Vagina (tissue), 2 donors: ENCODE results near the gene RTN4IP1. TPM values are rescaled to one million over a fixed set of nuclear protein-coding genes. Genes with fewer than 3 reads are reported as not detected.

ENCODE experiments used
- DNase-seq, 2 donors: peaks; one replicate each; pipeline ENCODE4 v3.0.0-alpha.2; 2017; ENCODE audit errors: extremely low spot score in 2 of 2
- H3K27ac ChIP-seq: fragments of 200-600 bp; sonication (generic); one replicate; pipeline ENCODE4 v1.5.1; 2019
- H3K27me3 ChIP-seq: fragments of 200-600 bp; sonication (generic); one replicate; pipeline ENCODE4 v1.5.1; 2019
- H3K36me3 ChIP-seq, 2 donors: fragments of 200-600 bp; sonication (generic); one replicate each; pipeline ENCODE4 v1.5.1; 2017 to 2019
- H3K4me1 ChIP-seq: fragments of 200-600 bp; sonication (generic); one replicate; pipeline ENCODE4 v1.5.1; 2019
- H3K4me3 ChIP-seq, 2 donors: fragments of 200-600 bp; sonication (generic); 1 replicate in 1 of 2; 2 replicates in 1 of 2; pipeline ENCODE4 v1.5.1; 2016 to 2019
- H3K9me3 ChIP-seq: fragments of 200-600 bp; sonication (generic); one replicate; pipeline ENCODE4 v1.5.1; 2019
- CTCF ChIP-seq, 3 experiments: fragments of 450-650 bp in 2 of 3; fragments of 200-600 bp in 1 of 3; sonication (generic) in 1 of 3; IDR thresholded peaks; one replicate each; pipeline ENCODE4 v1.5.1; 2017 to 2019; ENCODE audit warnings: antibody characterized with exemption in 3 of 3, mild to moderate bottlenecking in 2 of 3, moderate library complexity in 2 of 3
- POLR2A ChIP-seq, 2 donors: fragments of 450-650 bp; IDR thresholded peaks; one replicate each; pipeline ENCODE4 v1.6.1; 2017; ENCODE audit warnings: antibody characterized with exemption in 2 of 2, mild to moderate bottlenecking in 2 of 2, moderate library complexity in 2 of 2
- POLR2AphosphoS5 ChIP-seq, 2 donors: sonication (generic); formaldehyde crosslinking; IDR thresholded peaks; one replicate each; pipeline ENCODE4 v1.9.0; 2017; ENCODE audit warnings: antibody characterized with exemption in 2 of 2, mild to moderate bottlenecking in 2 of 2, low read depth in 1 of 2; ENCODE audit not compliant: insufficient read depth in 1 of 2
- intact Hi-C: fragments of 100-400 bp; cut with DNase I; formaldehyde crosslinking; loops from one replicate; pipeline ENCODE4 v1.15.1; 2023
- total RNA-seq: library from RNA; depleted of rRNA; stranded (reverse); fragments of >200 nt; gene quantifications from one replicate; pipeline ENCODE4 v1.2.3, GENCODE V29; 2016

The RTN4IP1 gene
- total RNA-seq: 2.9 TPM

GRCh38 chr6:106629103-106629858, at the start of gene RTN4IP1, which contains the start of gene QRSL1:
Gene RTN4IP1 (minus strand): TSS chr6:106629498. CDS start chr6:106629021, 477 bp downstream.
Gene QRSL1 (plus strand): TSS chr6:106629578. CDS start chr6:106629682, 104 bp downstream.
- intact Hi-C loops: no loop called here
- Histone ChIP-seq H3K4me3 (peak within 1 kb of the TSS; percentile 80 to 98), H3K9me3 (no peaks in the 10 kb centered on the region), H3K4me1 (peaks cover 24% of the 10 kb centered on the region), H3K36me3 (no peaks in the 10 kb centered on the region), H3K27me3 (no peaks in the 10 kb centered on the region), H3K27ac (peak within 1 kb of the TSS; percentile 57)
- TF ChIP-seq CTCF (IDR thresholded peaks at IDR 0.05): no peak
- peak in 1 of 2 donors; percentile 26 for TF ChIP-seq POLR2A (IDR thresholded peaks at IDR 0.05)
- peak; percentile 72 to 76 for TF ChIP-seq POLR2AphosphoS5 (IDR thresholded peaks at IDR 0.05; ENCODE audit: insufficient read depth in 1 of 2, low read depth in 1 of 2)
- peak in 1 of 2 donors; percentile 90 for DNase-seq

GRCh38 chr6:106677282-106677681, 48.0 kb upstream of the RTN4IP1 start:
- DNase-seq: no peak
- TF ChIP-seq CTCF (IDR thresholded peaks at IDR 0.05): no peak
- no peak for TF ChIP-seq POLR2A (IDR thresholded peaks at IDR 0.05)
- no peak for TF ChIP-seq POLR2AphosphoS5 (IDR thresholded peaks at IDR 0.05; ENCODE audit: insufficient read depth in 1 of 2, low read depth in 1 of 2)
- Histone ChIP-seq H3K4me1 (no peaks in the 10 kb centered on the region), H3K4me3 (no peak overlapping the region), H3K27ac (no peak overlapping the region), H3K36me3 (no peaks in the 10 kb centered on the region), H3K27me3 (no peaks in the 10 kb centered on the region), H3K9me3 (no peaks in the 10 kb centered on the region)
- intact Hi-C loops: no loop called here

GRCh38 chr6:106674541-106675229, 45.4 kb upstream of the RTN4IP1 start:
- no peaks in the 10 kb centered on the region for H3K9me3 ChIP-seq
- TF ChIP-seq POLR2AphosphoS5 (IDR thresholded peaks at IDR 0.05; ENCODE audit: insufficient read depth in 1 of 2, low read depth in 1 of 2) (no peak), POLR2A (IDR thresholded peaks at IDR 0.05) (no peak), CTCF (IDR thresholded peaks at IDR 0.05) (no peak)
- intact Hi-C loops: no loop called here
- no peaks in the 10 kb centered on the region for H3K36me3 ChIP-seq
- no peaks in the 10 kb centered on the region for H3K27me3 ChIP-seq
- DNase-seq: no peak
- H3K4me1 ChIP-seq: no peaks in the 10 kb centered on the region
- no peak overlapping the region for H3K27ac ChIP-seq
- no peak overlapping the region for H3K4me3 ChIP-seq

GRCh38 chr6:106671651-106672050, 42.4 kb upstream of the RTN4IP1 start:
- Histone ChIP-seq H3K27me3 (no peaks in the 10 kb centered on the region), H3K27ac (no peak overlapping the region), H3K36me3 (no peaks in the 10 kb centered on the region), H3K9me3 (no peaks in the 10 kb centered on the region), H3K4me3 (no peak overlapping the region), H3K4me1 (no peaks in the 10 kb centered on the region)
- DNase-seq: no peak
- TF ChIP-seq POLR2A (IDR thresholded peaks at IDR 0.05) (no peak), CTCF (IDR thresholded peaks at IDR 0.05) (no peak), POLR2AphosphoS5 (IDR thresholded peaks at IDR 0.05; ENCODE audit: insufficient read depth in 1 of 2, low read depth in 1 of 2) (no peak)
- intact Hi-C loops: no loop called here
